Measurements from ENCODE around the gene CNR1.

CNR1 gene

DNA sequence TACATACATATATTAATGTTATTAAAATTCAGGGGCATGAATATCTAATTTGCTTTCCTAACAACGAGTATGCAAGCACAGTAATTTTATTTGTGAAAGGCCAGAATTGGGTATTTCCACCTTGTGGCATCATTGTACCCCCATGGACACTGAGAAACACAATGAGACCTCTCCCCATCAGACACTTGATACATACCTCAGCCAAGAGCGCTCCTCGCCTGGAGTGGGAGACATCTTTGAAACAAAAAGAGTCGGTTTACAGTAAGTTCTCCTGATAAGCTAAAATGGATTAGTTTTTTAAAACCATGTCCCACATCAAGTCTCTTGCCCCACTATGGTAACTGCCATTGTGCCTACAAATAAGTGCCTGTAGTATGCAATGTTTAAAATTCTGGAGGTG lies 2.1 kb downstream of the CNR1 start:
- ATAC-seq (no peak), DNase-seq (no peak)
- Mint-ChIP-seq H3K4me3 (no peak overlapping the region), H3K27ac (no peak overlapping the region), H3K9me3 (no peaks in the 10 kb centered on the region), H3K27me3 (peaks cover 59% of the 10 kb centered on the region), H3K4me1 (peaks cover 20% of the 10 kb centered on the region)

DNA sequence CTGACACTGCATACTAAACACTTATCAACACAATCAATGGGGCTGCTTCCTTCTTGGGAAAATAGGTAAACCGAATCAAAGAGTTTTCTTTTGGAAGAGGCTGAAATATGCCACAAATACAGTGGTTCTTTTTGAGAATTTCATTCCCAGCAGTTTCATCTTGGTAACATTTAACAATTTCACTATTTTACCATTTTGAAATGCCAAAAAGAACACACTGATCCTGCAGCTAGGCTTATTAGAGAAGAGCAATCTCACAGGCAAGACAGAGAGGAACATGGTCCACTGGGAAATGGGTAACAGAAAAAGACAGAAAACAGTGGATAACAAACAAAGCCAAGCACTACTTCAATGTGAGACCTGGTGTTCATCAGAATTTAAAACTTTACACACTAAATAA lies 2.5 kb downstream of the CNR1 start:
- no peaks in the 10 kb centered on the region for H3K9me3 Mint-ChIP-seq
- no peak overlapping the region for H3K27ac Mint-ChIP-seq
- peaks cover 54% of the 10 kb centered on the region for H3K27me3 Mint-ChIP-seq
- no peak overlapping the region for H3K4me3 Mint-ChIP-seq
- ATAC-seq (no peak), DNase-seq (no peak)
- peaks cover 20% of the 10 kb centered on the region for H3K4me1 Mint-ChIP-seq

DNA sequence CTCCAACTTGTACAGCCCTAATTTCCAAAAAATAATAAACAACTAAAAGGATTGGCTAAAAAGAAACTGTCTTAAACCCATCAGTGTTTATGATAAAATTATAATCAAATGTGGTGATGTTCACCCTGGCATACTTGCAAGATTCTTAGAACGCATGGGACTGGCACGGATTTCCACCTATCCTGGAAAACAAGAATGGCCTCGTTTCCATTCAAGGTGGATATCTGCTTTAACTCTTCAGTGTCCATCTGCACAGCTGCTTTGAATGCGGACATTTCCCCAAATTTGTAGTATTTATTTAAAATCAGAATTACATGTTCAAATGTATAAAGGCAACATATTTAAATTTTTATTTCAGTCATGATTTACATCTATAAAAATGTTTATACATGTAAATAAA lies 4.2 kb downstream of the CNR1 start:
- H3K4me3 Mint-ChIP-seq = no peak overlapping the region
- no peak for ATAC-seq
- no peaks in the 10 kb centered on the region for H3K9me3 Mint-ChIP-seq
- no peak for DNase-seq
- no peak overlapping the region for H3K27ac Mint-ChIP-seq
- peaks cover 38% of the 10 kb centered on the region for H3K27me3 Mint-ChIP-seq
- peaks cover 13% of the 10 kb centered on the region for H3K4me1 Mint-ChIP-seq

DNA sequence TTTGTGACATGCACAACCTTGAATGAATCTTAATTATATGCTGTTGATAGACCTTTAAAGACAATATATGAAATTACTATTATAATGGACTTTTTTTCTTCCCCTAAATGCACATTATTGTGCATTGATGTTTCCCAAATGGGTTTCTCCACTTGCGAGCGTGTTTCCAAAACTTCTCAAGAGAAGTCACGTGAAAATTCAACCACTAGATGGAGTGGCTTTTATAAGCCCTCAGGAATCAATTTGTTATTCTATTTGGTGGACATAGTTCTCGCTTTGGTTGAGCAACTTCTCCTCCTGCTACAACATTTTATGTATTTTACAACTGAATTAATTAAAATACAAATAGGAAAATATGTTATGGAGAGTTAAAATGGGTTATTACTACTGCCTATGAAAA lies 9.0 kb downstream of the CNR1 start:
- no peak for DNase-seq
- Mint-ChIP-seq H3K9me3 (no peaks in the 10 kb centered on the region), H3K4me1 (no peaks in the 10 kb centered on the region), H3K4me3 (no peak overlapping the region), H3K27me3 (no peaks in the 10 kb centered on the region), H3K27ac (no peak overlapping the region)
- ATAC-seq = no peak

DNA sequence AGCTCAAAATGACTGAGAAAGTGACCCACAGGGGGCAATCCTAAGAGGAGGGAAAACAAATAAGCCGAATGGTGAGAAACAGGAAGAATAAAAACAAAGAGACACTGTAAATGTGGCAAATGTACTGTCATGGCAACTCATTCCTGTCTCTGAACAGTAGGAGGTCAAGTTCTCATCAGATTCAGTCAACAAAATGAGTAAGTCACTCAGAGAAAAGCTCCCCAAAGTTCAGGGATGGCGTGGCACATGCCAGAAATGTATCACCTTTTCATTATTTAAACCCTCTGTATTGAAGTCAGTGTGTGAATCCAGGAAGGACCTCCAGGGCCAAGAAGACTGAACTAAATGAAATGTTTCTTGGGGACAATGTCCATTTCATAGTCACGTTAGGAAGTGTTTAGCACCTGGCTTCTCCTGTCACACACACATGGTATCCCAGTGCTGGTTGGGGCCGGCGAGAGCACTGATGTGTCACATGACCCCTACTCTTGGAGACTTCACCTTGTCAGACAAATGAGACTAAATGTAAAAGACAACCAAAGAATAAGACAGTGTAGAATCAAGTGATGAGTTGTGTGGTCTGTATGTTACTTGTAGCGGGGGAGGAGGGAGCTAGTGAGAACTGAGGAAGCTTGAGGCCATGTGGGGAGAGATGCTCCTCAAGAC lies 20.7 kb downstream of the CNR1 start:
- Mint-ChIP-seq H3K27ac (no peak overlapping the region), H3K9me3 (no peaks in the 10 kb centered on the region), H3K27me3 (peaks cover 10% of the 10 kb centered on the region), H3K4me1 (no peaks in the 10 kb centered on the region), H3K4me3 (no peak overlapping the region)
- DNase-seq (no peak), ATAC-seq (no peak)

DNA sequence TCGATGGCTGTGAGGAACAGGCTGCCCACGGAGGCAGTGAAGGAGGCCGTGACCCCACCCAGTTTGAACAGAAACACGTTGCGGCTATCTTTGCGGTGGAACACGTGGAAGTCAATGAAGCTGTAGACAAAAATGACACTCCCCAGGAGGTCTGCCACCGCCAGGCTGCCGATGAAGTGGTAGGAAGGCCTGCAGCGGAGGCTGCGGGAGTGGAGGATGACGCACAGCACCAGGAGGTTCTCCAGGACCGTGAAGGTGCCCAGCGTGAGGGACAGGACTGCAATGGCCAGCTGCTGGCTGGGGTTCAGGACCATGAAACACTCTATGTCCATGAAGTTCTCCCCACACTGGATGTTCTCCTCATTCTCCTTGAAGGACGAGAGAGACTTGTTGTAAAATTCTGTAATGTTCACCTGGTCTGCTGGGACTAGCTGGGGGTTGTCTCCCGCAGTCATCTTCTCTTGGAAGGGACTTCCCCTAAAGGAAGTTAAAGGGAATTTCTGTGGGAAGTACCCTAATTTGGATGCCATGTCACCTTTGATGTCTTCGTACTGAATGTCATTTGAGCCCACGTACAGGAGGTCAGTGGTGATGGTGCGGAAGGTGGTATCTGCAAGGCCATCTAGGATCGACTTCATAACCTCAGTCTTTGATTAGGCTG lies 21.4 kb downstream of the CNR1 start:
- Mint-ChIP-seq H3K27me3 (peaks cover 7% of the 10 kb centered on the region), H3K27ac (no peak overlapping the region), H3K9me3 (no peaks in the 10 kb centered on the region), H3K4me3 (no peak overlapping the region), H3K4me1 (no peaks in the 10 kb centered on the region)
- ATAC-seq = no peak
- no peak for DNase-seq

DNA sequence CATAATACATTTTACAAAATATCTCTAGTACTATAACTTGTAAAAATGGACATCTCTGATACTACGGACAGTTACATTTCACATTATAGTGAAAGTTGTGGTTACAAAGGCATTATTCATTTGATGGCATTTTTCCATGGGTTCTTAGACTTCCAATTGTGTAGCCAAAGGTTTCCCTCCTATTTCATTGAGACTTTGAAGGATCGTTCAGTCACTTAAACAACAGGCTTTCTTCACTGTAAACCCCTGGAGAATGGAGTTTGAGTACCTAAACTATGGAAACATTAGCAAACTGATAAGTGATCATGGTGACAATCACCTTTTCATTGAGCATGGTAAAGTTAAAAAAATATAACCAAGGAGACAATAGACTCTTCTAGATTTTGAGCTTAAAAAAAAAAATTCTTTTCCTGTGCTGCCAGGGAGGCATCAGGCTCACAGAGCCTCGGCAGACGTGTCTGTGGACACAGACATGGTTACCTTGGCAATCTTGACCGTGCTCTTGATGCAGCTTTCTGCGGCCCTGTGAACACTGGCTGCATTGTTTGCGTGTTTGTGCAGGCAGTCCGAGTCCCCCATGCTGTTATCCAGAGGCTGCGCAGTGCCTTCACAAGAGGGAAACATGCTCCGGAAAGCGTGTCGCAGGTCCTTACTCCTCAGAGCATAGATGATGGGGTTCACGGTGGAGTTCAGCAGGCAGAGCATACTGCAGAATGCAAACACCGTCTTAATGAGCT lies 22.6 kb downstream of the CNR1 start:
- Mint-ChIP-seq H3K27me3 (no peaks in the 10 kb centered on the region), H3K4me3 (no peak overlapping the region), H3K9me3 (no peaks in the 10 kb centered on the region), H3K27ac (no peak overlapping the region), H3K4me1 (no peaks in the 10 kb centered on the region)
- ATAC-seq (no peak), DNase-seq (no peak)

DNA sequence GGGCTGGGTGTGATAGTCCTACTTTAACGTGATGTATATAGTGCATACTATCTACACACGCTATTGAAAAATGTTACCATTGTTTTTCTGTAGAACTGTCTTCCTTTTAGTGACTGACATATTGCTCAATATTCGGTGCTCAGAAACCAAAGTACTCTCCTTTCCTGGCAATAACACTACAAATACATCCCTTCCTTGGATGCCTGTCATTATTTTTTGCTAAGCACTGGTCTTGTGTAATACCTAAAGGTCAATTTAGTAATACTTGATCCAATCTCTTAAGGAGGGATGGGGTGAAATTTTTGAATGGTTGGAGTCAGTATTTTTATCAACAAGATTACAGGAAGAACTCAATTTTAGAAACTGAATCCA lies 23.9 kb downstream of the CNR1 start:
- no peak overlapping the region for H3K4me3 Mint-ChIP-seq
- no peak for ATAC-seq
- no peak overlapping the region for H3K27ac Mint-ChIP-seq
- no peak for DNase-seq
- H3K27me3 Mint-ChIP-seq = no peaks in the 10 kb centered on the region
- H3K4me1 Mint-ChIP-seq = no peaks in the 10 kb centered on the region
- no peaks in the 10 kb centered on the region for H3K9me3 Mint-ChIP-seq

DNA sequence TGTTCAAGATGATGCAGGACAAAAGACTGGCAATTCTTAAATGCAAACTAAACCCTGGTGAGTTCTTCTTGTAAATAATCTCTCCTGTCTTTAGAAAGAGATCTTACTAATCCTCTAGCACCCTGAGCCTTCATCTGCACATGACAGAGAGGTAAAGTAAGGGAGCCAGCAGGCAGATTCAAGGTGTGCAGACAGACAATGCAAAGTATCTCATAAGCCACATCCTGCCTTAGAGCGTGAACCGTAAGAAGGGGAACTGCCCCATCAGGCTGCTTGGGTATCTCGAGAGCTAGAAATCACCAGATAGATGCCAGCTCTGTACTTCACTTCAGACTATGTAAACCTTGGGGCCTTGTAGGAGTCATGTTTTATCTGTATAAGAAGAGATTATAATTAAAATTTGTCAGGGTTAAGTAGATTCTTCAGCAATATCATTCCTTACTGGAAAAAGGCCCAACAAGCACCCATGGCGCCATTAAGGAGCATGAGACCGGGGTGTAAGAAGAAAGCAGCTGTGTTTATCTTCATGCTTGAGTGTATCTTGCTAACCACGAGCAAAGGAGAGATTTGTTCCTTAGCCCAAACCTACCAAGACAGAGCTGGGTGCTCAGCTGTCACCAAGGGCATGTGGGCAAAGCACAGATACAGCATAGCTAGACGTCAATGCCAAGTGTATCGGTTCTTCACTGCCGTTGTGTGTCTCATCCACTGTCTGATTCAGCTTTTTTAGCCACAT lies 24.4 kb downstream of the CNR1 start:
- ATAC-seq (no peak), DNase-seq (no peak)

DNA sequence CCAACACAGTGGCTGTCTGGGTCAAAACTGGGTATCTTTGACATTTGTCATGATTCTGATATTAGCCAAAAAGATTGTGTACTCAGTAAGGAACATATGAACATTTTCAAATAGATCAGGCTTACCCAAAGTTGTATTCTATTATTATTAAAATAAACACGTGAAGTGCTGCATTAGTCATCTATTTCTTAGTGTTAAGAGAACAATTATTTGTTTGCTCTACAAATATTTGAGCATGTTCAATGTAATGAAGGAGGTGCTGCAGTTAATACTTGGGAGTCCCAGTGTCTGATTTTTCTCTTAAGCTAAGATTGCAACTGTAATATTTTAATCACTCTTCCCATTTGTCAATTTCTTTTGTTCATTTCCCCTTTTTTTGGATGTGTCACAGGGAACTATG lies 28.2 kb downstream of the CNR1 start:
- H3K4me3 Mint-ChIP-seq = no peak overlapping the region
- no peaks in the 10 kb centered on the region for H3K9me3 Mint-ChIP-seq
- ATAC-seq (no peak), DNase-seq (no peak)
- no peaks in the 10 kb centered on the region for H3K4me1 Mint-ChIP-seq
- H3K27me3 Mint-ChIP-seq = peaks cover 11% of the 10 kb centered on the region
- H3K27ac Mint-ChIP-seq = no peak overlapping the region

More for the DNA sequence above, 24.4 kb downstream of the CNR1 start:
- H3K9me3 Mint-ChIP-seq = no peaks in the 10 kb centered on the region
- no peak overlapping the region for H3K4me3 Mint-ChIP-seq
- no peaks in the 10 kb centered on the region for H3K4me1 Mint-ChIP-seq
- H3K27me3 Mint-ChIP-seq = no peaks in the 10 kb centered on the region
- no peak overlapping the region for H3K27ac Mint-ChIP-seq

DNA sequence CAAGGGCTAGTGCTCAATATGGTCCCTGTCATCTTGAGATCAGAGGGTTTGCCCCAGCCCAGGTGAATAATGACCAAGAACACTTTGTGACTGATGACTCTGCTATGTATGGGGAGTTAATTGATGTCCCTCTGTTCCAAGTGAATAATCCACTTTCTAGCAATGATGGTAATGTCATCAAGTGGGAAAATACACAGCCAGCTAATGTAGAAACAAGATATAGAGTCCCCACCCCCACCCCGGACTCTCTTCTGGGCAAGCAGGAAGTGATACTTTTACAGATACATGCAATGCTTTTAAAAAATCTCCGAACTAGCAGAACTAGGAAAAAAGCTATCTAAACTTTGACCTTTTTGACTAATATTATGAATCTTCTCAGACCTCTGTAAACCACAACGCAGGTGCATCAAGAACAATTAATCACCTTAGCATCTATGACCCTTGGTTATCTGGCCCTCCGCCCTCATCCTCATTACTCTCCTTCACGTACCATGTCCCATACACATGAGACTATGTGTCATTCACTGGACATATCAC lies 30.5 kb downstream of the CNR1 start:
- DNase-seq = no peak
- no peak for ATAC-seq
- Mint-ChIP-seq H3K27ac (no peak overlapping the region), H3K4me3 (no peak overlapping the region), H3K9me3 (no peaks in the 10 kb centered on the region), H3K27me3 (peaks cover 11% of the 10 kb centered on the region), H3K4me1 (no peaks in the 10 kb centered on the region)

DNA sequence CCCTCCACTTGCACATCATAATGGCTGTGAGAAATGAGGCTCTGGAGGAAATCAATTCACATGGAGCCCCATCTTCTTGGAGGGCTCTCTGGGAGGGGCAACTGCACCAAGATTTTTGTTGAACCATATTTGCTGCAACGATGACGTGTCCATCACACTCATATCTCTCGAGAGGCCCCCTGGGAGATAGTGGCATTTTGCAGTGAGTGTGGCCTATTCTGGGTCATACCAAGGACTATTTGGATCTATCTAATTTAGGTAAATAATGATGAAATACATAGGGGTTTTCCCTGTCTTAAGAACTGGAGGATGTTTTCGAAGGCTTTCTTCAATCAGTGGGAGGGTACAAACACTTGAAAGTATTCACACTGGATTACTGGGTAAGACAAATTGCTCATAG lies 31.6 kb downstream of the CNR1 start:
- Mint-ChIP-seq H3K27ac (no peak overlapping the region), H3K9me3 (no peaks in the 10 kb centered on the region), H3K27me3 (peaks cover 11% of the 10 kb centered on the region), H3K4me3 (no peak overlapping the region), H3K4me1 (no peaks in the 10 kb centered on the region)
- DNase-seq (no peak), ATAC-seq (no peak)

DNA sequence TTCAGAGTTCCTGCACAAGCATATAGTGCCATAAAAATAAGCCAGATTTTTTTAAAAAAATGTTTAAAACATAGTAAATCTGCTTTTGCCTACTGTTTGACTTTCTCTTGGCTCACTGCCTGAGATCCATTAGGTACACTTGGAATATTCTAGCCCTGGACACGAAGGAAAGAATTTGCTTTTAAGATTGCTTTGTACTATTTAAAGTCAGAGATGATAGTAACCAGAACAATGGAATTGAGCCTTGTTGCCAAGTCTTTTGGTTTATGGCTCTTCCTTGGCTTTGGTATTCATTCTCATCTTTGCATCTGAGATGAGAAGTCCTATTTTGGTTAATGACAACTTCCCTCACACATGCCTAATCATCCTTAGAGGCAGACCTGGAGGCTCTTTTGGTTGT lies 32.4 kb downstream of the CNR1 start:
- ATAC-seq (no peak), DNase-seq (no peak)
- Mint-ChIP-seq H3K9me3 (no peaks in the 10 kb centered on the region), H3K27me3 (peaks cover 12% of the 10 kb centered on the region), H3K27ac (no peak overlapping the region), H3K4me3 (no peak overlapping the region), H3K4me1 (no peaks in the 10 kb centered on the region)

DNA sequence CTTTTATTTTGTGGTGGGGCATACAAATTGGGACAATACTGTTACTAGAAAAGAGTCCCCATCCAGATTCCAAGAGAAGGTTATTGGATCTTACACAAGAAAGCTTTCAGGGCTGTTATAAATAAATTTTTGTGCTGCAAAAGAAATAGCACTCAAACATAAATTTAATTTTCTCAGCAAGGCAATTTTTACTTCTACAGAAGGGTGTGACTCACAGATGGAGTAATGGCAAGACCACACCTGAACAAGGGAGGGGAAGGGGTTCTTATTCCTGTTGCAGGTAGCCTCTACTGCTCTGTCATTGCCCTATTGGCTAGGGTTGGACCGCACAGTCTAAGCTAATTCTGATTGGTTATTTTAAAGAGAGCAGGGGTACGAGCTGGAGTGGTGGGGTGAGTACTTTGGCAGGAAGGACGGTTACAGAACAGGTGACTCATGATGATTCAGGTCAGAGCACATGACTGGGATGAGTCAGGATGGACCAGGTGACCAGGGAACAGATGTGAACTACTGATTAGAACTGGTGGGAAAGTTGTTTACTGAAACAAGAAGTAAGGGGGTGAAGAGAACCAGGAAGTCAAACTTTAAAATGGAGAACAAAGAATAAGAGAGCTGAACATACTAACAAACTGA lies 41.1 kb downstream of the CNR1 start:
- Mint-ChIP-seq H3K27me3 (peaks cover 5% of the 10 kb centered on the region), H3K9me3 (peaks cover 14 to 16% of the 10 kb centered on the region in 2 donors), H3K4me3 (no peak overlapping the region), H3K4me1 (no peaks in the 10 kb centered on the region), H3K27ac (peak overlapping the region in 1 of 2 donors; percentile 8)
- DNase-seq (no peak), ATAC-seq (no peak)

DNA sequence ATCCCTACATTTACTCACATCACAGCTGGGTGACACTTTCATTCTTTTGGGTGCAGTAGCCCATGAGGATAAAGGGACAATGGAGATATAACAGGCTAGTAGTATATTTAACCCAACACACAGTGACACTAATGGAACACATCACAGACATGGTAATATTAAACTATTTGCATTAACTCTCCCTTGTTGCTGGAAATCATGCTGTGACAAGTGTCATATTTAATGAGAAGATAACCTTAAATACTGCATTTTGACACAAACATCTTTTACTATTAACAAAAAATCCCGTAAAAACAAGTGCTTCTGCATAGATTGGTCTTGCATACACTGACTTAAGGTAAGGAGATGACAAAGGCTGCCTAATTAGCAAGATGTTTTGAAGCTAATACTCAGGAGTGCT lies 45.5 kb downstream of the CNR1 start:
- Mint-ChIP-seq H3K27ac (no peak overlapping the region), H3K27me3 (peaks cover 6% of the 10 kb centered on the region), H3K9me3 (peaks cover 10 to 16% of the 10 kb centered on the region in 2 donors), H3K4me3 (no peak overlapping the region), H3K4me1 (no peaks in the 10 kb centered on the region)
- DNase-seq (no peak), ATAC-seq (no peak)
